ENCODE measurements around the gene FKBP5.

Gene FKBP5

GRCh38 chr6:35727231-35727934 is 38.7 kb upstream of the FKBP5 start:
- no peak for TF ChIP-seq EZH2 (IDR thresholded peaks at IDR 0.05; ENCODE audit: borderline replicate concordance, low read length)
- TF ChIP-seq CTCF (IDR thresholded peaks at IDR 0.05; ENCODE audit: low read length): no peak
- H3K36me3 ChIP-seq (ENCODE audit: insufficient read depth, low read length): no peaks in the 10 kb centered on the region
- no peaks in the 10 kb centered on the region for H4K20me1 ChIP-seq (ENCODE audit: insufficient read depth, low read length)
- H3K9me3 ChIP-seq (ENCODE audit: low read length): no peaks in the 10 kb centered on the region
- H3K27ac ChIP-seq (ENCODE audit: low read depth, low read length, poor library complexity, severe bottlenecking): peak overlapping the region; percentile 97
- no peaks in the 10 kb centered on the region for H3K27me3 ChIP-seq (ENCODE audit: insufficient read depth, low read length)
- no peaks in the 10 kb centered on the region for H3K9me2 ChIP-seq (ENCODE audit: low read depth, low read length)
- peaks cover 5% of the 10 kb centered on the region; the same call in 1 of the 2 replicates for H3F3A ChIP-seq (ENCODE audit: insufficient read depth, low read length)
- peak overlapping the region; percentile 68 for H3K4me2 ChIP-seq (ENCODE audit: low read length)
- peak overlapping the region; percentile 76 for H3K9ac ChIP-seq (ENCODE audit: low read length)
- no peak overlapping the region for H2AFZ ChIP-seq (ENCODE audit: low read length)
- peaks cover 80% of the 10 kb centered on the region for H3K4me1 ChIP-seq (ENCODE audit: insufficient read depth, low read length, severe bottlenecking)
- no peaks in the 10 kb centered on the region for H3K79me2 ChIP-seq (ENCODE audit: insufficient read depth, low read length)
- peak overlapping the region; percentile 57 for H3K4me3 ChIP-seq (ENCODE audit: low read depth, low read length, poor library complexity, severe bottlenecking)

GRCh38 chr6:35725721-35726438 is 37.2 kb upstream of the FKBP5 start:
- no peaks in the 10 kb centered on the region for H3K27me3 ChIP-seq (ENCODE audit: insufficient read depth, low read length)
- H3K9me3 ChIP-seq (ENCODE audit: low read length): no peaks in the 10 kb centered on the region
- peak overlapping the region; percentile 97 for H3K27ac ChIP-seq (ENCODE audit: low read depth, low read length, poor library complexity, severe bottlenecking)
- H3K4me1 ChIP-seq (ENCODE audit: insufficient read depth, low read length, severe bottlenecking): peaks cover 84% of the 10 kb centered on the region
- H3K9me2 ChIP-seq (ENCODE audit: low read depth, low read length): no peaks in the 10 kb centered on the region
- H3K4me2 ChIP-seq (ENCODE audit: low read length): peak overlapping the region; percentile 68; the same call in 1 of the 2 replicates
- no peak overlapping the region; the same call in 1 of the 2 replicates for H3K9ac ChIP-seq (ENCODE audit: low read length)
- H3K4me3 ChIP-seq (ENCODE audit: low read depth, low read length, poor library complexity, severe bottlenecking): no peak overlapping the region
- no peaks in the 10 kb centered on the region for H3K36me3 ChIP-seq (ENCODE audit: insufficient read depth, low read length)
- H2AFZ ChIP-seq (ENCODE audit: low read length): no peak overlapping the region
- peaks cover 5% of the 10 kb centered on the region; the same call in 1 of the 2 replicates for H3F3A ChIP-seq (ENCODE audit: insufficient read depth, low read length)
- no peaks in the 10 kb centered on the region for H3K79me2 ChIP-seq (ENCODE audit: insufficient read depth, low read length)
- TF ChIP-seq EZH2 (IDR thresholded peaks at IDR 0.05; ENCODE audit: borderline replicate concordance, low read length): no peak
- no peak for TF ChIP-seq CTCF (IDR thresholded peaks at IDR 0.05; ENCODE audit: low read length)
- no peaks in the 10 kb centered on the region for H4K20me1 ChIP-seq (ENCODE audit: insufficient read depth, low read length)

- no peaks in the 10 kb centered on the region for H3K79me2 ChIP-seq (ENCODE audit: insufficient read depth, low read length)
- TF ChIP-seq CTCF (IDR thresholded peaks at IDR 0.05; ENCODE audit: low read length) (no peak), EZH2 (IDR thresholded peaks at IDR 0.05; ENCODE audit: borderline replicate concordance, low read length) (no peak)
- no peaks in the 10 kb centered on the region for H3K36me3 ChIP-seq (ENCODE audit: insufficient read depth, low read length)
- H4K20me1 ChIP-seq (ENCODE audit: insufficient read depth, low read length): no peaks in the 10 kb centered on the region
- H3K4me2 ChIP-seq (ENCODE audit: low read length): no peak overlapping the region
- H3K9me3 ChIP-seq (ENCODE audit: low read length): no peaks in the 10 kb centered on the region
- no peaks in the 10 kb centered on the region for H3K9me2 ChIP-seq (ENCODE audit: low read depth, low read length)
- no peak overlapping the region for H2AFZ ChIP-seq (ENCODE audit: low read length)
- H3K27ac ChIP-seq (ENCODE audit: low read depth, low read length, poor library complexity, severe bottlenecking): peak overlapping the region; percentile 97
- H3K4me1 ChIP-seq (ENCODE audit: insufficient read depth, low read length, severe bottlenecking): peaks cover 84% of the 10 kb centered on the region
- H3F3A ChIP-seq (ENCODE audit: insufficient read depth, low read length): peaks cover 5% of the 10 kb centered on the region; the same call in 1 of the 2 replicates
- no peak overlapping the region for H3K4me3 ChIP-seq (ENCODE audit: low read depth, low read length, poor library complexity, severe bottlenecking)
- no peaks in the 10 kb centered on the region for H3K27me3 ChIP-seq (ENCODE audit: insufficient read depth, low read length)
- no peak overlapping the region for H3K9ac ChIP-seq (ENCODE audit: low read length)
These were observed 36.5 kb upstream of the FKBP5 start for GRCh38 chr6:35725081-35725708.

All from OCI-LY1 (cell line).